ENCODE measurements around the gene SFRP5.

Gene SFRP5, protein sequence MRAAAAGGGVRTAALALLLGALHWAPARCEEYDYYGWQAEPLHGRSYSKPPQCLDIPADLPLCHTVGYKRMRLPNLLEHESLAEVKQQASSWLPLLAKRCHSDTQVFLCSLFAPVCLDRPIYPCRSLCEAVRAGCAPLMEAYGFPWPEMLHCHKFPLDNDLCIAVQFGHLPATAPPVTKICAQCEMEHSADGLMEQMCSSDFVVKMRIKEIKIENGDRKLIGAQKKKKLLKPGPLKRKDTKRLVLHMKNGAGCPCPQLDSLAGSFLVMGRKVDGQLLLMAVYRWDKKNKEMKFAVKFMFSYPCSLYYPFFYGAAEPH

DNA sequence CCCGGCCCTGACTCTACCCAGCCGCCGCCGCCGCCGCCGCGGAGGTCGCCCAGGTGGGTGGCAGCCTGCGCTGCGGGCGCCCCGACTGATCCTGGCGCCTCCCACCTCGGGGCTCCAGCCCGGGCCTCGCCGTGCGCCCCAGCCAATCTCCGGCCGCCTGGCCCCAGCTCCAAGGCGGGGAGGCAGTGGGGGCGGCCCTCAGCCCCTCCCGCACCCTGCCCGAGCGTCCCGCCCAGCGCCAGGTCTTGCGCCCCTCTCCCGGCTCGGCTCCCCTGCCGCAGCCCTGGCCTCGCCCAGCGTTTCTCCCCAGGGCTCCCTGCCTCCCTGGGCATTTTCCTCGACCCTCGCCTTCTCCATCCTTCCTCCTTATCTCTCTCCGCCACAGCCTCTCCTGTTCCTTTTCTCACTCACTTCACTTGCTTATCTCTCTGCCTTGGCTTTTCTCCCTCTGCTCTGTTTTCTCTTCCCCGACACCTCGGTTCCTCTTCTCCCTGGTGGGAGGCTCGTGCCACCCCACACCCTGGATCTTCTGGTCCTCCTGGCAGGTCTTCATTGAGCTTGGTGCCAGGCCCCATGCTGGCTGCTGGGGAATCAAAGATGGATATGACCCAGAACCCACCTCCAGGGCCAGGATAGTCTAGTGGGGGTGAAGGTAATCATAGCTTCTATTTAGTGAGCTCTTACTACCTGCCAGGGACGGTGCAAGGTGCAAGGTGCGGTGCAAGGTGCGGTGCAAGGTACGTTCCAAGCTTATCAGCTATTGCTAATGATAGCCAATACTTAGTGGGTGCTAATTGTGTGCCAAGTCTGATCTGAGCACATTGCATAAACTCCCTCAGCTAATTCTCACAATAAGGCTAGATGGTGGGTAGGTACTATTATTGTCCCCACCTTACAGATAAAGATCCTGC lies at the start of gene SFRP5:
SFRP5 (minus strand) TSS at position 87 of the 911 bp plus-strand sequence. CDS start 166 bp downstream, outside the sequence.
- no peak for DNase-seq

DNA sequence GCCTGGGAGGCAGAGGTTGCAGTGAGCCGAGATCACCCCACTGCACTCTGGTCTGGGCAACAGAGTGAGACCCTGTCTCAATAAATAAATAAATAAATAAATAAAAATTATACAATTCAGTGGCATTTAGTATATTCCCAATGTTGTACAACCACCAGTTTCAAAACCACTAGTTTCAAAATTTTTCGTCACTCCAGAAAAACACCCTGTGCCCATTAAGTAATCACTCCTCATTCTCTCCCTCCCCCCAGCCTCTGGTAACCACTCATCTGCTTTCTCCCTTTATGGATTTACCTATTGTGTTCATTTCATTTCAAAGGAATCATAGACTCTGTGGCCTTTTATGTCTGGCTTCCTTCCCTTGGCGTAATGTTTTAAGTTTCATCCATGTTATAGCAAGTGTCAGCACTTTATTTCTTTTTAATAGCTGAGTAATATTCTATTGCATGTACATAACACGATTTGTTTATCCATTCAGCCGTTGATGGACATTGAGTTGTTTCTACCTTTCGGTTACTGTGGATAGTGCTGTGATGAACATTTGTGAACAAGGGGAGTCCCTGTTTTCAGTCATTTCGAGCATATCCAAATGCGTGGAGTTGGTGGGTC lies 48.4 kb upstream of the SFRP5 start:
- no peak for DNase-seq

DNA sequence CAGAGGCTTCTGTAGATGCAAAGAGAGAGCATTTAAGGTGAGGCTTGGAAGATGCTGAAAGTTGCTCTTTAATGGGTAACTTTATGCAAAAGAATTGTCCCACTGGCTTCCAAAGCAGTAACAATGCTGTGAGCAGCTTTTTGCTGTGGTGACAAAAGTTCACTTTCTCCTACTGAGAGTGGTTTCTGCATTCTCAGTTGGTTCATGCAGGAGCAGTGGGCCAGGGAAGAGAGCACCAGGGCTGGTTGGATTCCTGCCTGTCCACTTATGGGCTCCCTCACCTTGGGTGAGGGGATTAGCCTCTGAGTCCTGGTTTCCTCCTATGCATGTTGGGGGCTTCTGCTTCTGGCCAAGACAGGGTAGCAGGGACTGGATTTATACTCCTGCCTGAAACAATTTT lies 46.8 kb upstream of the SFRP5 start:
- no peak for DNase-seq

DNA sequence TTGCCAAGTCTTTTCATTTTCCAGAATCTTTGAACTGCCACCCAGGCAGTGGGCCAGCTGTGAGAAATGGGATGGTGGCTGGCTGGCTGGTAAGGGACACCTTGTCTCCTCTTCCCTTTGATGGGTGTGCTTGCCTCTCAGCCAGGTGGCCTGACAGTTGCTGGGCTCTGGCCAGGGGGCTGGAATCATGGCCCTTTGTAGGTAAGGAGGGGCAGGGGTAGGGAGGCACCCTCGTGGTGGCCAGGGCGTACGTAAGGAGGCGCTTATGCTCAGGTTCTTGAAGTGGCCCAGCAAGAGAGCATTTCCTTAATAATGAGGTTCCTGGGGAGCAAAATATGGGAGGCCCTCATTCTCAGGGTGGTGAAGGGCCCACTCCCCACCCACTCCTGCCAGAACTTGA lies 44.8 kb upstream of the SFRP5 start:
- no peak for DNase-seq

DNA sequence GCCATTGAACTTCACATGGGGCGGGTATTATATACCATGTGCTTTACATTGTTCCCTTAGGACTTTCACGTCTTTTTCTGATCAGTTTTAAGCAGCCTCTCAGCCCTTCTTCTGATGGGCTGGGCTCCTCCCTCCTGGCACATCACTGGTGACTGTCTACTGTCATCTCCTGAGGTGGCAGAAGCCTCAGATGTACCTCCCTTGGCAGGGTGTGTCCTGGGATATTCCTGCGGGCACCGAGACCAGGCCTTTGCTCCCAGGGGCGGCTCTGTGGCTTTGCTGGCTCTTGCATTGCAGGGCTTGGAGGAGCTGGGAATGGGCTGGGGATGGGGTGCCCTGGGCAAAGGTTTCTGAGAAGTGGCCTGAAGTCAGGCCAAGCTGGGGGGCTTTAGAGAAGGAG lies 43.2 kb upstream of the SFRP5 start:
- DNase-seq: no peak

DNA sequence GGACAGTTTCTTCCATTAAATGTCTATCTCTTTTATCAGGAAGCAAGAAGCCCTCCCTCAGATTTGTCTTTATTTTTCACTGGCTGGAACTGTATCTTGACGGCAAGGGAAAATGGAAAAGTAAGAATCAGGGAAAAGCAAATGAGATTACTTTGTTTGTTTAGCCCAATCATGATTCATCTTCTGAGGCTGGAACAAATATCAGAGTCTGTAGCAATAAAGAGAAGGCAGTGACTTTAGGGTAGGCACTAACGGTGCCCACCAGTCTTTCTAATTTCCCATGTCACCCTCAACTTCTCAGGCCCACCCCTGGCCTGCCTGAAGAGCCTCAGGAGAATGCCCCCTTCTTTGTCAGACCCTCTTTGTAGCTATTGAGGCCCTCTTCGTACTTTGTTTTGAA lies 41.5 kb upstream of the SFRP5 start:
- no peak for DNase-seq

DNA sequence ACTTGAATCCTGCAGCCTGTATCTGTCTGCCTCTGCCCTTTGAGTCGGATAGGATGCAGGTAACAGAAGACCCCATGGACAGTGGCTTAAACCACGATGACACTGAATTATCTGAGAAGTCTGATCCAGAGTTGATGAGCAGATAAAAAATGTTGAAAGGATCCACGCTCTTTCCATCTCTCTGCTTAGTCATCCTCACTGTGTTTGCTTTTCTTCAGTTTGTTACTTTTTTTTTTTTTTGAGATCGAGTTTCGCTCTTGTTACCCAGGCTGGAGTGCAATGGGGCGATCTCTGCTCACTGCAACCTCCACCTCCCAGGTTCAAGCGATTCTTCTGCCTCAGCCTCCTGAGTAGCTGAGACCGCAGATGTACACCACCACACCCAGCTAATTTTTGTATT lies 40.9 kb upstream of the SFRP5 start:
- DNase-seq: no peak

DNA sequence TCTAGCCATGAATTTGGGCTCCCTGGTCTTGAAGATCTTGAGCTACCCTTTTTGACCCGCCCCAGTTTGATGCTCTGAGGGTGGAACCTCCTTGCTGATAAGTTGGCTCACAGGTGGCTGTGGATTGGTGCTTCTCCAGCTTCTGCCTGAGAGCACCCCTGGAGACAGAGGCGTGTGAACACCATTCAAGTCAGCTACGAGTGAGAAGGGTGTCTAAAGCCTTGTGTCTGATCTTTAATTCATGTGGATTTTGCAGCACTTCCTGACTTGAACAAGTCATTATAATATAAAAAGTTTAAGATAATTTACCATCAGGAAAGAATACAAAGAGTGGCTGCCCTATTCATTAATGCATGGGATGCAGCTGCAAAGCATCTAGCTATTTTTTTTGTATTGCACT lies 40.2 kb upstream of the SFRP5 start:
- DNase-seq: no peak

DNA sequence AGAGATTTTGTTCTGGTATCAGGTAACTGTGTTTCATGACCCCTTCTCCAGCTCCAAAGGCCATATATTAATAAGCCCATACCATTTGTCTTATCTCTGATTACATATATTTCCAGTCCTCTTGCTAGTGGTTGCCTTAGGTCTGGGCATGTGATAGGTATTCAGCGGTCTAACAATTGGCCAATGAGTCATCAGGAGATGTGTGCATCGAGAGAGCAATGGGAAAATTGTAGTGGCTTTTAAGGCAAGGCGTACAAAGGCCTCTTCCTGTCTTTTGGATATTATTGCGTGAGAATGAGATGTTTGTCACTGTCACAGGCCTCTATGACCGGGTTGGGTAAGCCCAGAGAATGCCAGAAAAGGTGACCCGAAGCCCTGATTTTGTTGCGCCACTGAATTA lies 38.6 kb upstream of the SFRP5 start:
- peak; percentile 6 for DNase-seq

DNA sequence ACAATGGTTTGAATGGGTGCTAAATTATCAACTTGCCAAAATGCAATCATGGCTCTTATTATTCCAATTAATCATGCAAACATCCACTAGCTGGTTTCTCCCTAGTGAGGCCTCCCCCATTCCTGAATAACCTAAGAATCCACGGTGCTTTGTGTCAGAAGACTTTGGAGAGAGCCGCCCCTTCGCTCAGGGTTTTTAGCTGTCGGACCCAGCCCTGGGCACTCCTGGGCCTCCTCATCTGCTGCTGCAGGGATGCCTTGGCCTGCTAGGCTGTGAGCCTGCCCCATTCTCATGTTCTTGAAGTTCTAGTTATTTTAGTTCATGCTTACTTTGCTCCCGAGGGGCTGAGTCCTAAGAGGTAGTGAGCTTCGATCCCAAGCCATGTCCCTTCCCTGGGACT lies 34.1 kb upstream of the SFRP5 start:
- DNase-seq: no peak

DNA sequence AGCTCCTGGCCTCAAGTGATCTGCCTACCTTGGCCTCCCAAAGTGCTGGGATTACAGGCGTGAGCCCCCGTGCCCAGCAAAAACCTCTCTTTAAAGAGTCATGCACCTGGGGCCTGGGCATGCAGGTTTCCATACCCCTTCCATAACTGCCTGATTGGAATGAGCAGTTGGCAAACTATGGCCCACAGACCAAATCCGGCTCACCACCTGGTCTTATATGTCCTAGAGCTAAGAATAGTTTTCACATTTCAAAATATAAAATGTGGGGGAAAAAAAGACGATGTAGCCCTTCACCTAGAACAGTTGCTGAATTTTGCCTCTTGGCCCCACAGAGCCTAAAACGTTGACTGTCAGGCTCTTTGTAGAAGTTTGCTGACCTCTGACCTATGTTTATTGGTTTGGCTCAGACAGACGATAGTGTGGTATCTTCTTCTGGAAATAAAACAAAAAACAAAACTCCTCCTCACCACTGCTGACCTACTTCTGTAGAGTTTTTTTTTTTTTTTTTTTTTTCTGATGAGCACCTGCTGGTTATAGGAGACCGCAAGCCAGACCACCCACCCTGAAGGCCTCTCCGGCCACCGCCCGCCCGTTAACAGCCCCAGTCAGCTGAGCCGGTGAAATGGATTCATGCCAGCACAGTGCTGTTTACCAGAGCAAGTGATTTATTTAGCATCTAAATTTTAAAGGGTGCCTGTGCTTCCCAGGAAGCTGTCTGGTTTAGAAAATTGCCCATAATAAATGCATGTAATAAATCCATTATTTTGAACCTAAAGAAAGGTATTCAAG lies 33.5 kb upstream of the SFRP5 start:
- DNase-seq: no peak

DNA sequence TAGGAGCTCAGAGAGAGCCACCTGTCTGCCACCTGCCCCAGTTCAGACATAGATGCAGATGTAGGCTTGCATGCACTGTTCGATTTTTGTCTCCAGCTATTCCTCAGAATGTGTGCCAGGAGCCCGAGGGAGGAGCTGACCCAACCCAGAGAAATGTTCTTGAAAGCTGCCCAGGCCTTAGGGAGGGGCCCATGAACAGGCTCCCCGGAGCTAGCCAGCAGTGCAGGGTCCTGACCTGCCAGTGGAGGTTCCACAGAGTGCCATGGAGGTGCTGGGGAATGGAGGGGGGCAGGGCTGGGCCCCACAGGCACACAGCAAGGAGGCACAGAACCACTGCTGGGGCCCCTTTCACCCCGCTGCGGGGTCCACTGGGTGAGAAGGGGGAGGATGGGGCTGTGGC lies 29.6 kb upstream of the SFRP5 start:
- no peak for DNase-seq

DNA sequence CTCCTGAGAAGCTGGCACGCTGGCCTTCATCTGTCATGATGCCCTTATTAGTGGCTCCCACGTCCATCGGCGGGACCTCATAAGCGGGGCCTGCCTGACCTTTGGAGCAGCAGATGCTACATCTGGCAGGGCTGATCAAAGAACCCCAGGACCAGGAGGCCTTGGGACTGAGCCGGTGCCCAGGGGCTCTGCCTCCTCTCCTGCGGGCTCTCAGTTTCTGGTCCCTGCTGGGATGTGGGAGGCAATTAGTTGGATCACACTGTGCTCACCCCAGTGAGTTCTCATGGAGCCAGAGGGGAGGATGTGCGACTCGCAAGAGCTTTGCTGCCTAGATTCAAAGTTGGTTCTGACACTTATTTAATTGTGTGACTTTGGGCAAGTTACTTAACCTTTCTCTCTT lies 28.7 kb upstream of the SFRP5 start:
- no peak for DNase-seq

DNA sequence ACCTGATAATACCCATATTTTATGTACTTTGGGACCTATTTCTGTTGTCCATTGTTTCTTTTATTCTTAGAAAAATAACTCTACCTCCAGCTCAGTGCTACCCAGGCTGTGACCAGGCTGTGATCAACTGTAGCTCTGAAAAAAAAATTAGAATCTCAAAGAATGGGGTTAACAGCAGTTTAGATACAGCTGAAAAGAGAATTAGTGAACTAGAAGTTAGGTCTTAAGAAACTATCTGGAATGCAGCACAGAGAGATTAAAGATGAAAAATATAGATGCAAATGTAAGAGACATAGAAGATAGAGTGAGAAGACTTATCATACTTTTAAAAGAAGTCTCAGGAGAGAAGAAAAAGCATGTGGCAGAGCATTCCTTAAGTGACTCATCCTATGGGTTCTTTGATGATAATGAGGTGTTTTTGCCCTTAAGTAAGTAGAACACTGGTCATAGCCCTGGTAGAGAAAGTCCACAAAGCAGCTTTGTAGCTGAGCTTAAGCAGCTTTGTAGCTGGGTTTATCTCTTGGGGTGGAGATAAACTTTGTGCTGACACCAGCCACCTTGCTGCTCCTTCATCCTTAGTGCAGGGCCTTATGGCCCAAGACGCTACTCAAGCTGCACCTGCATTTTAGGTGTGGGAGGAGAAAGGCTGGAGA lies 27.3 kb upstream of the SFRP5 start:
- DNase-seq: no peak

DNA sequence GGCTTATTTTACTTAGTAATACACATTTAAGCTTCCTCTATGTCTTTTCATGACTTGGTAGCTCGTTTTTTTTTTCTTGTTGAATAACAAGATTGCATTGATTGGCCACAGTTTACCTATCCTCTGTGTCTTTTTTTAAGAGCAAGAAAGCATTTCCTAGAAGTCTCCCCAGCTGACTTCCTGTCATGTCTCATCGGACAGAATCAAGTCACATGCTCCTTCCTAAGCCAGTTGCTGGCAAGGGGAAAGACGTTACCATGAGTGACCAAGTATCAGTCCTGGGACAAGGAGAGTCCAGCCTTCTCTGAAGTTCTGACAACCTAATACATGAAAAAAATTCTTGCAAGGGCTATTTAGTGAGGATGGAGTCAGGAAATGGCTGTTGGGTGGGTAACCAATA lies 24.9 kb upstream of the SFRP5 start:
- DNase-seq: no peak

DNA sequence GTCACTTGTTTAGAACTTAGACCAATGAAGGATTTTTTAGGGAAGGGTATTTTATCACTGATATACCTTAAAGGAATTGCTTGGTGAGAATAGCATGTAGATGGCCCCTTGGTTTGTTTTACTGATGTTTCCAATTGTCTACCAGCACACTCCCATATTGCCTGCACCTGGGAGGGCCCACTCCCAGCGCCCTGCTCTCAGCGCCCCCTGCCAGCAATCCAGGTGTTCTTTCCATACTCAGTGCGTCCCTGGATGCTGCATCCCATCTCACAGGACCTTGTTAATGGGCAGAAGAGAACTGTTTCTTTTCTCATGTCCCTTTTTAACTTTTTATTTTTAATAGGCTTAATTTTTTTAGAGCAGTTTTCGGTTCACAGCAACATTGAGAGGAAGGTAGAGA lies 24.1 kb upstream of the SFRP5 start:
- DNase-seq: no peak

DNA sequence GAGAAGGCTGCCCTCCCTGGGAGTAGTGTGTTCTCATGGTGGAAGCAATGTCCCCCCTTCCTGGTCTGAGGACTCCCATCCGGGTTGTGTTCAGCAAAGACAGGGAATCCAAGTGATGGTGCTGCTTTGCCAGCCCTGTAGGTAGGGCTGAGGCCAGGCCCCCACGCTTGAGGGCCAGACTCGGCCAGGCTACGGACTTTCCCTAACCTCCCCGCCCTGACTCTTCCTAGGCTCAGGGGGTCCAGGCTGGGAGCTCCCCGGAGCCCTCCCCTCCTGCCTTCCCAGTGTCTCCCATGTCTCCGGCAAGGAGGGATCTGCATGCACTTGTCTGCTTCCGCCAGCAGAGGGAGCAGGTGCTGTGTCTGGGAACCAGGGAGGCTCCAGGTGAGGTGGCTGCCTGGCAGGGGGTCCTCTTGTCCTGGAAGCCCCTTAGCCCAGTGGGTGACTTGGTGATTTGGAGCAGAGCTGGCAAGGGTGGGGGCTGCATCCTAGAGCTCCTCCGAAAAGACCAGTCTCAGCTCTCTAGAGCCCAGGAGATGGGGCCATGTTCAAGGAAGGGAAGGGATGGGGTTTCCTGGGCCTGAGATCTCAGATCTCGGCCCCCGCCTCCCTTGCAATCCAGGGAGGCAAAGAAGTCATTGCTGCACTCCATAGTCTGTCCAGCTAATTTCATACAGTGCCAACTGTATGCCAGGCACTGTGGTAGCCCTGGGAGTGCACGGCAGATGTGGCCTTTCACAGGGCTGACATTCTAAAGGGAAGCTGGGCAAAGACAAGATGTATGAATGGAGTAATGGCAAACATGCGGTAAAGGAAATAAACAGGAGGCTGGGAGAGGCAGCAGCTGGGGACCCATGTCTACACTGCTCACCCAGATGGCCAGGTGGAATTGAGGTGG lies 20.3 kb upstream of the SFRP5 start:
- DNase-seq: peak; percentile 41

DNA sequence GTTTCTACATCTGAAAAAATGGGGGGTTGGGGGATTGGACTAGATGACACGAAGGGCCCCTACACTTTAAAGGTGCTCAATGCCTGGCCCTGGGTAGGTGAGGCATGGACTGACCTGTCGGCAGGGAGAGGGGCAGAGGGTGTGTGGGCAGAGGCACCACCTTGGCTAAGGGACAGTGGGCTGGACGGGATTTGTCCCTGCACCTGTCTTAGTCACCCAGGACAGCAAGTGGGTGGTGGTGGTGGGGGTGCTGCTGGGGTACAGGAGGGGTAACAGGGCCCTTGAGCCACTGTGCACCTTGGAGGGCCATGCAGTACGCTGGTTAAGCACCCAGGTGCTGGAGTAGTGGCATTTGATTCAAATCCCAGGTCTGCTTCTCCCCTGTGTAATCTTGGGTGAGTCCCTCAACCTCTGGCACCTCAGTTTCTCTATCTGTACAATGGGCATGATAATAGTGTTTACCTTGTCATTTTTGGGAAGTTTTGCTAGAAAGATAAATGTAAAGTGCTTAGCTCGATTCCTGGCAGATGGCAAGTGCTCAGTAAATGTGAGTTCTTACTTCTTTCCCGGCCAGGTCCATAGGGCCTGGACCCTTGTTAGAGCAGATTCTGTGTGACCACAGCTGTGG lies 18.1 kb upstream of the SFRP5 start:
- DNase-seq: no peak

DNA sequence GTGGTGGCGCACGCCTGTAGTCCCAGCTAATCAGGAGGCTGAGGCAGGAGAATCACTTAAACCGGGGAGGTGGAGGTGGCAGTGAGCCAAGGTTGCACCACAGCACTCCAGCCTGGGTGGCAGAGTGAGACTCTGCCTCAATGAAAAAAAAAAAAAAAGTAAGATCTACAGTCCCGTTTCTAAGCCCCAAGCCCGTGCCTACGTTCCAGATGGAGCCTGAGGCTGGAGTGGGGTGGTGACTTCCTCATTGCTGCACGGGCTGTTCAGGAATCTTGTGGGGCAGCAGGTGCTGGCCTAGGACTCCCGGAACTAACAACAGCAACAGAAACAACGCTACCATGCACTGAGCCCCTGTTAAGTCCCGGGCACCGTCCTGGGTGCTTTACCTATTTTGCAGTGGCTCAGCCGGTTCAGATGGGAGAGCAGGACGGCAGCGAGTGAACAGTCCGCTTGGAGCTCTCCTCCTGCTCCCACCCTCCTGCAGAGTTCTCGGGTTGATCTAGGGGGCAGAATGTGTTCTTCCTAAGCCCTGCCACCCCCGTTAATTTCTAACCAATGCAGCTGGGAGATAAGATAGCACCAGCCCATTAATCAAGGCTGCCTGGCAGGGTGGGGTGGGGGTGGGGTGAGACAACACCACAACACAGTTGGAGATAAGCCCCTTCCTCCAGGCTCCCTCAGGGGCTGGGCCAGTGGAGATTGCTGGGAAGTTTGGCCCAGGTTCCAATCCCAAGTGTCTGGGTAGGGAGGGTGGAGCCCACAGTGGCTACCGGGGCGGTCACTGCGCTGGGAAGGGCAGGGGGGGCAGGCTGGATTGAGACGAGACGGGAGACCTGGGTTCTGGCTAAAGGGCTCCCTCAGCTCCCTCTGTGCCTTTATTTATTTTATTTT lies 17.0 kb upstream of the SFRP5 start:
- no peak for DNase-seq

DNA sequence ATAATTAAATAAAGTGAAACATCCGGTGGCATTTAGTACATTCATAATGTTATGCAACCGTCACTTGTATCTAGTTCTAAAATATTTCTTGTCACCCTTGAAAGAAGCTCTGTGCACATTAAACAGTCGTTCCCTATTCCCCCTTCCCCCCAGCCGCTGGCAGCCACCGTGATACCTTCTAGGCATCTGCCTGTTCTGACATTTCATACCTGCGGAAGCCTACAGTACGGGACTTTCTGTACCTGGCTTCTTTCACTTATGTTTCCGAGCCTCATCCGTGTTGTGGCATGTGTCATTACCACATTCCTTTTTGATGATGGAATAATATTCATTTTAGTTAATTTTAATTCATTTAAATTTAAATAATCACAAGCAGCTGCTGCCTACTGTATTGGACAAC lies 13.9 kb upstream of the SFRP5 start:
- no peak for DNase-seq

Data from fibroblast of upper back skin (primary cell).